Gastrocnemius medialis (tissue), 4 donors: ENCODE measurements around the gene ZBTB20. TPM values are rescaled to one million over a fixed set of nuclear protein-coding genes. Genes with fewer than 3 reads are reported as not detected.
A peak's percentile ranks its signal among the peaks of the same experiment; 100 is the strongest.

ENCODE experiments used
- ATAC-seq, 2 donors: fragments of 150-250 bp; one replicate each; pipeline ENCODE4 v1.9.1; 2016
- DNase-seq, 2 donors: peaks; one replicate each; pipeline ENCODE4 v3.0.0-alpha.2; 2019
- H3K27ac ChIP-seq, 4 donors: fragments of 200-600 bp; sonication (generic); 1 replicate in 1 of 4; 2 replicates in 3 of 4; pipeline ENCODE4 v1.5.1; 2016 to 2018; ENCODE audit warnings: mild to moderate bottlenecking in 2 of 4, moderate library complexity in 1 of 4
- H3K27me3 ChIP-seq, 3 donors: fragments of 200-600 bp; sonication (generic) in 2 of 3; 1 replicate in 1 of 3; 2 replicates in 2 of 3; pipeline versions ENCODE4 v1.5.1 to v1.6.0; 2016 to 2019; ENCODE audit warnings: mild to moderate bottlenecking in 1 of 3, moderate library complexity in 1 of 3
- H3K36me3 ChIP-seq, 2 donors: fragments of 200-600 bp; sonication (generic) in 1 of 2; one replicate each; pipeline ENCODE4 v1.5.1; 2017 to 2018
- H3K4me1 ChIP-seq, 2 donors: fragments of 200-600 bp; sonication (generic) in 1 of 2; one replicate each; pipeline ENCODE4 v1.5.1; 2016 to 2017; ENCODE audit warnings: mild to moderate bottlenecking in 2 of 2
- H3K4me3 ChIP-seq, 4 donors: fragments of 200-600 bp; sonication (generic) in 3 of 4; 1 replicate in 1 of 4; 2 replicates in 3 of 4; pipeline ENCODE4 v1.5.1; 2016 to 2019; ENCODE audit warnings: mild to moderate bottlenecking in 2 of 4
- H3K9me3 ChIP-seq, 3 donors: fragments of 200-600 bp; sonication (generic) in 2 of 3; 1 replicate in 1 of 3; 2 replicates in 2 of 3; pipeline ENCODE4 v1.5.1; 2016 to 2019
- POLR2A ChIP-seq, 2 donors: fragments of 450-650 bp; IDR thresholded peaks; one replicate each; pipeline ENCODE4 v1.6.1; 2017; ENCODE audit warnings: antibody characterized with exemption in 2 of 2, mild to moderate bottlenecking in 2 of 2, moderate library complexity in 2 of 2
- in situ Hi-C, 4 donors: fragments of 200-750 bp; cut with MboI; loops; one replicate each; pipeline versions ENCODE4 v1.15.0 to v1.8.0; 2017; ENCODE audit warnings: low sequenced_read_pairs in 4 of 4
- intact Hi-C: fragments of 100-400 bp; cut with DNase I; formaldehyde crosslinking; loops from one replicate; pipeline ENCODE4 v1.15.1; 2023; ENCODE audit warnings: low total_unique reads
- total RNA-seq, 4 donors: library from RNA; depleted of rRNA; stranded (reverse); fragments of >200 nt; gene quantifications; one replicate each; pipeline versions ENCODE4 v1.1.0 to v1.2.3, GENCODE V29; 2016
- TF ChIP-seq, protein P1 (sequence below), 5 experiments: fragments of 450-650 bp in 3 of 5; fragments of 200-600 bp in 2 of 5; sonication (generic) in 2 of 5; IDR thresholded peaks in 4 of 5; conservative IDR thresholded peaks in 1 of 5; 1 replicate in 4 of 5; 2 replicates in 1 of 5; pipeline ENCODE4 v1.5.1; 2016 to 2019; ENCODE audit warnings: antibody characterized with exemption in 5 of 5, mild to moderate bottlenecking in 3 of 5, moderate library complexity in 3 of 5

ZBTB20 gene
- total RNA-seq, 4 donors from 2014 or later = 47.6 to 86.5 (median 69.0) TPM

DNA sequence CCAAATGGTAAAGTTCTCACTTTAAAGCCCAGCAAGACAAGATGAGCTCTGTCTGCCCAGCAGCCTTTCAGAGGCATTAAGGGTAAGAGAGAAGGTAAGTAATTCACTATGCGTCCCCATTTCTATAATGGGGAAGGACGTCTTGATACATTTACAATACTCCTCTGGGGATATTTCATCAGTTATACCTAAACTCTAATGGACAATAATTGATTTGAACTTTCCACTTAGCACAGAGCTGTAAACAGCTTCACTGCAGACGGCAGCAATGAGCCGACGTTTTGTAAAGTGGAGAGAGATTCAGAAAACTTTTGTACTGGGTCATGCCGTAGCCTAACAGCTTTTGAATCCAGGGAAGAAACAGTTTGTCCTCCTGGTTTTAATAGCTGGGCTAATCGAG lies 725.9 kb downstream of the ZBTB20 start:
- H3K27me3 ChIP-seq = no peaks in the 10 kb centered on the region
- intact Hi-C loops = no loop called here
- H3K27ac ChIP-seq = peak overlapping the region in 3 of 4 donors; percentile 37 to 79 (median 77)
- TF ChIP-seq, protein P1, sequence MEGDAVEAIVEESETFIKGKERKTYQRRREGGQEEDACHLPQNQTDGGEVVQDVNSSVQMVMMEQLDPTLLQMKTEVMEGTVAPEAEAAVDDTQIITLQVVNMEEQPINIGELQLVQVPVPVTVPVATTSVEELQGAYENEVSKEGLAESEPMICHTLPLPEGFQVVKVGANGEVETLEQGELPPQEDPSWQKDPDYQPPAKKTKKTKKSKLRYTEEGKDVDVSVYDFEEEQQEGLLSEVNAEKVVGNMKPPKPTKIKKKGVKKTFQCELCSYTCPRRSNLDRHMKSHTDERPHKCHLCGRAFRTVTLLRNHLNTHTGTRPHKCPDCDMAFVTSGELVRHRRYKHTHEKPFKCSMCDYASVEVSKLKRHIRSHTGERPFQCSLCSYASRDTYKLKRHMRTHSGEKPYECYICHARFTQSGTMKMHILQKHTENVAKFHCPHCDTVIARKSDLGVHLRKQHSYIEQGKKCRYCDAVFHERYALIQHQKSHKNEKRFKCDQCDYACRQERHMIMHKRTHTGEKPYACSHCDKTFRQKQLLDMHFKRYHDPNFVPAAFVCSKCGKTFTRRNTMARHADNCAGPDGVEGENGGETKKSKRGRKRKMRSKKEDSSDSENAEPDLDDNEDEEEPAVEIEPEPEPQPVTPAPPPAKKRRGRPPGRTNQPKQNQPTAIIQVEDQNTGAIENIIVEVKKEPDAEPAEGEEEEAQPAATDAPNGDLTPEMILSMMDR (IDR thresholded peaks at IDR 0.05 in 4 of 5, conservative IDR thresholded peaks at IDR 0.05 in 1 of 5) = no peak
- no peak for TF ChIP-seq POLR2A (IDR thresholded peaks at IDR 0.05)
- no peak for ATAC-seq
- H3K36me3 ChIP-seq = no peaks in the 10 kb centered on the region
- H3K4me1 ChIP-seq = peaks cover 82 to 84% of the 10 kb centered on the region in 2 donors
- H3K4me3 ChIP-seq = no peak overlapping the region
- in situ Hi-C loops = loop anchor here in 1 of 4 donors (25.0 kb wide), 1 partner anchor 191 kb away; no protein-coding TSS in a partner anchor
- no peak for DNase-seq
- no peaks in the 10 kb centered on the region for H3K9me3 ChIP-seq

DNA sequence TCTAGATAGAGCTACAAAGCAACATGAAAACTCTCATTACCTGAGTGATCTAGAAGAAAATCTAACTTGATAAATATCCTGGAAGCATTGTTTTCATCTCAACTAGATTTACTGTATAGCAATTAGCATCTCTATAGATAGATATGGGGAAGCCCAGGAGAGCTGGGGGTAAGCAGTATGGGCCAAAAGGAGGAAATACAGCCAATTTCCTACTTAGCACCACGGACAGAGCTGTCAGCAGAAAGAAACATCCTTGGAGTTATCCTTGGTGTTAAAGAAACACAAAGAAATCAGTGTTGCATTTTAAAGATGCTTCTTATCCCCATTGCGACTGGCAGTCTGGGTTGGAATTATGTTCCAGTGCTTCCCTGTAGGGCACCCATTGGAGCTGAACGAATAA lies 727.0 kb downstream of the ZBTB20 start:
- no peak overlapping the region for H3K4me3 ChIP-seq
- no peak for TF ChIP-seq POLR2A (IDR thresholded peaks at IDR 0.05)
- TF ChIP-seq, protein P1 (IDR thresholded peaks at IDR 0.05 in 4 of 5, conservative IDR thresholded peaks at IDR 0.05 in 1 of 5) = no peak
- intact Hi-C loops = no loop called here
- peaks cover 90 to 95% of the 10 kb centered on the region in 2 donors for H3K4me1 ChIP-seq
- no peak for ATAC-seq
- DNase-seq = no peak
- in situ Hi-C loops = loop anchor here in 1 of 4 donors (25.0 kb wide), 1 partner anchor 192 kb away; no protein-coding TSS in a partner anchor
- no peaks in the 10 kb centered on the region for H3K9me3 ChIP-seq
- H3K27ac ChIP-seq = peak overlapping the region; percentile 53 to 79 (median 72)
- H3K36me3 ChIP-seq = no peaks in the 10 kb centered on the region
- H3K27me3 ChIP-seq = no peaks in the 10 kb centered on the region

DNA sequence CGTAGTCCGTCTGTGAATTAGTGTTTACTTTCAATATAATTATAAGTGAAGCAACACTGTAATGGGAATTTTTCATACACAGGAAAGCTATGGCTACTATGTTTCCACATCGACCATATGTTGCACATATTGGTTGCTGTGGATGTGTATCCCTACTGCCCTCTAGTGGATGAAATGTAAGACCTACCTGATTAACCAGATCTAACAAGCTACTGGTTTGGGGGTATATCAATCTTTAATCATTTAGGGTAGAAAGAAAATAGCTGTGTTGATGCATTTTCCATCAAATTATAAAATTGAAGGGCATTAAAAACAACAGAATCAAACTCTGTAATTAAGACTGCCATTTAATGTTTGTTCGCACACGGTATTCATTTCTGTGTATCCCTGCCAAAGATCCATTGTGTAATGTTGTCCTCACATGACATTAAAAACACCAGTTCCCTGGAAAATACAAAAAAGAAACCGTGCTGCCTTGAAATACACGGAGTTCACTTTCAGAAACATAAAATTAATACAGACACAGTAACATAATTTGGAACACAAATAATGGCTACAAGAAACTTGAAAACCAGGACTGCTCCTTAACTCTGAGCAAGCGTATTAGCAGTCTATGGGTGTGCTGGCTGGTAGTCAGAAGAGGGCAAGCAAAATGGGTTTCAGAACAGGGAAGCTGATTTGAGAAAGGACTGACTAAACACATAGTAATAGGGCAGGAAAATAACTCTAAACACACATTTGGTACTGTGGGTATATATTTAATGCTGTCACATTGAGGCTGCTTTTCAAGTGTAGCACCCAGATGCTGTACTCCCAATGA lies 728.2 kb downstream of the ZBTB20 start:
- in situ Hi-C loops = loop anchor here in 1 of 4 donors (25.0 kb wide), 1 partner anchor 193 kb away; no protein-coding TSS in a partner anchor
- TF ChIP-seq POLR2A (IDR thresholded peaks at IDR 0.05) = no peak
- TF ChIP-seq, protein P1 (IDR thresholded peaks at IDR 0.05 in 4 of 5, conservative IDR thresholded peaks at IDR 0.05 in 1 of 5) = peak; percentile 85 to 97 (median 92)
- Histone ChIP-seq H3K9me3 (no peaks in the 10 kb centered on the region), H3K27ac (peak overlapping the region; percentile 53 to 79 (median 72)), H3K27me3 (no peaks in the 10 kb centered on the region), H3K36me3 (no peaks in the 10 kb centered on the region), H3K4me3 (peak overlapping the region; percentile 12 to 48 (median 20)), H3K4me1 (peaks cover 83 to 93% of the 10 kb centered on the region in 2 donors)
- DNase-seq = no peak
- ATAC-seq = peak; percentile 78 to 90
- intact Hi-C loops = loop anchor here (2.0 to 10.0 kb wide), 4 partner anchors 36 to 264 kb away; no protein-coding TSS in a partner anchor

DNA sequence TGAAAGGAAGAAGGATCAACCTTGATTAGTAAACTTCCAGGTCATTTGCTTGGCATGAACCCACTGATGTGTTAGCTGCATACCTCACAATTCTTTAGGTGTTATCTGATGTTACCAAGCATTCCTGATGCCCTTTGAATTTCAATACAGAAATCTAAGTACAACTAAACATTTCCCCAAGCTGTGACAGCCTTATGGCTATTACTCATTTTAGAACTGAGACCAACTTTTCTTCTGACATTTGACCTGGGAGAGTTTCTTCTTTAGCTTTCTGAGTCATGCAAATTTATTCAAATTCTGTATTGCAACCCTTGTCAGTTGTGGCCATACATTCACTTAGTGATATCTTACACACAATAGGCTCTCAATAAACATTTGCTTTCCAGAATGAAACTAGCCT lies 729.0 kb downstream of the ZBTB20 start:
- in situ Hi-C loops = loop anchor here in 1 of 4 donors (25.0 kb wide), 1 partner anchor 194 kb away; no protein-coding TSS in a partner anchor
- DNase-seq = no peak
- H3K27me3 ChIP-seq = no peaks in the 10 kb centered on the region
- H3K27ac ChIP-seq = peak overlapping the region; percentile 53 to 79 (median 72)
- H3K36me3 ChIP-seq = no peaks in the 10 kb centered on the region
- H3K4me1 ChIP-seq = peaks cover 88 to 93% of the 10 kb centered on the region in 2 donors
- TF ChIP-seq POLR2A (IDR thresholded peaks at IDR 0.05) = no peak
- TF ChIP-seq, protein P1 (IDR thresholded peaks at IDR 0.05 in 4 of 5, conservative IDR thresholded peaks at IDR 0.05 in 1 of 5) = no peak
- no peak for ATAC-seq
- H3K9me3 ChIP-seq = no peaks in the 10 kb centered on the region
- intact Hi-C loops = loop anchor here (2.0 to 10.0 kb wide), 4 partner anchors 35 to 263 kb away; no protein-coding TSS in a partner anchor
- H3K4me3 ChIP-seq = no peak overlapping the region
